Activated CD4-positive, alpha-beta T cell treated with anti-CD3 and anti-CD28 coated beads for 1 hour (primary cell): ENCODE results near the gene MARK3.

Experiments
- DNase-seq: peaks from one replicate; pipeline ENCODE4 v3.0.0-alpha.2; 2020

Gene MARK3

DNA sequence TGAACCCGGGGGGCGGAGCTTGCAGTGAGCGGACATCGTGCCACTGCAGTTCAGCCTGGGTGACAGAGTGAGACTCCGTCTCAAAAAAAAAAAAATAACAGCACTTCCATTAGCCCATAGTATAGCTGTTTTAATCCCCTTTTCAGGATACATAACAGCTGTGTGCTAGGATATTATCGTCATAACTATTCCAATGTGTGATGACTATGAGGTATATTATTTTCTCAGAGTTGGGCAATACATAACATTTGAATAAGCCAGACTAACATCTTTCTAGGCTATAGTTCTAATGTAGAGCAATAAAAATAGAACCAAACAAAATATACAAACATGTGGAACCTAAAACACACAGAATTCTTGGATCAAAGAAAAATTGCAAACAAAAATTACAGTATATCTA lies 57.1 kb downstream of the MARK3 start:
- DNase-seq, result no peak

DNA sequence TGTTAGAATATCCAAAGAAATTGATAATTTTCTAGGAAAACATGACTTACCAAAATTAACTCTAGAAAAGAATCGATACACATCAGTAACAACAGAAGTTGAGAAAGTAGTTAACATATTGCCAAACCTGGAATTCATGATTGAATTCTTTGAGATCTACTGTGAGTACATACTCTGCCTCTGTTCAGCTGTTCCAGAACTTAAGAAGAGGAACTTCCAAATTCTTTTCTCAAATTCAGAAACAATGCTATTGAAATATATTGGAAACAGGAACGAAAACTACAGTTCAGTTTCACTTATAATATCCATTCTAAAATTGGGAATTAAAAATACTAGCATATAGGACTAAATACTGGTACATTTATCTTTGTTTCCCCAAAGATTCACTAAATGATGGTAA lies 57.9 kb downstream of the MARK3 start:
- DNase-seq, result no peak

DNA sequence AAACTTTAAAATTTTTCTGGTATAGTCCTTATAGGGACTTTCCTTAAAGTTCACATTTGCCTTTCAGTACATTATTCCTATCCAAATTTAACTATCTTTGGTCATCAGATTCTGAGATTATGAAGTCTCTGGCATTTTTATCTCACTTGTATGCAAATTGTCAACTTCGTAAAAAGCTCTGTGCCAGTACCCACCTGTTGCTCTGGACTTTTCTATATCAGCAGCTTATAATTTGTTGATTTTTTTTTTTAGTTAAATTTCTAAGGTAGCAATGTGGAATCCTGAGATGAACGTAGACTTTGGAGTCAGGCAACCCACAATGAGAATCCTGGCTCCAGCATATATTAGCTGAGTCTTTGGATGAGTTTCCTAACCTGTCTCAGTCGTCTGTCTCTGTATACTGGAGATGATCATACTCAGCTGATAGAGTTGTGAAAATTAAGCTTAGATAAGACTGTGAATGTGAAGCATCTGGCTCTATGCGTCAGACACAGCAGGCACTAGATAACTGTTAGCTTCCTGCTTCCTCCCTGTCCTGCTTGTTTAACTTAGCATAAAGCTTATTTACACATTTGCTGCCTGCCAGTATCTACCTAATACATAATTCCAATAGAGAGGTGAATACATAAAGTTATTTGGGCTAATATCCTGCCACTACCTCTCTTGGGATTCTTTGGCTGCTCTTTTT lies 59.8 kb downstream of the MARK3 start:
- no peak for DNase-seq

- DNase-seq, result no peak
Observed at GRCh38 chr14:103445806-103446205, 60.6 kb downstream of the MARK3 start.

GRCh38 chr14:103448097-103448496 lies 62.9 kb downstream of the MARK3 start:
- no peak for DNase-seq

- DNase-seq, result no peak
Observed at GRCh38 chr14:103449634-103450161, 64.5 kb downstream of the MARK3 start.

DNA sequence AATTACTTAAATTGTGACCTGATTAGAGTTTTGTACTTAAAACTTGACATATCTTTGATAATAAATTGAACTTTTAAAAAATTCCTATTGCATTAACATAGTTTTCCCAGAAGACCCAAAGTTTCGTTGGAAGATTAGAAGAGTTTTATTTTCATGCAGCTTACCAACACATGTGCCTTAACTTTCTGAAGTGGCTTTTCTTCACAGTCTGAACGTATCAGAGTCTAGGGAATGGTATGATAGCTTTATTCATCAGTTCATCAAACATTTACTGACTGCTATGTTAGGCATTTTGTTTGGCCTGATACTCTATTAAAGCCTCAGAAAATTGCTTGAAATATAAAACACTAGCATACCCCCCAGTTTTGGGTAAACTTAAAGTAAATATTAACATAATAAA lies 65.2 kb downstream of the MARK3 start:
- no peak for DNase-seq

DNA sequence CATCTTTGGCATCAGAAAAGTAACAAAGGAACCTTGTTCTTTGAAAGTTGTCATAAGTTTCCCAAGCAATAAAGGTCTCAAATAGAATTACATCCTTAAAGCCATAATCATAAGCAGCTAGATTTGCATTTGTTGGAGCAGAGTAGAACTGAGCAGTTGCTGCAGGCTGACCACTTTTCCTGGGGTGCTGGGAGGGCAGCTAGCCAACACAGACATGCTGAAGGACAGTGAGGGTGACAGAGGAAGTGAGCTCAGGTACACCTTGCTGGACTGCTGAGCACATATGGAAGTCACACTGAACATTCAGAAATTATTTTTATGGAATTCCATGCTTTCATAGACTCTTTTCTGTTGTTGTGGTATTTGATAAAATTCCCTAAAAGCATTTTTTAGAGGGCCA lies 66.2 kb downstream of the MARK3 start:
- DNase-seq, result no peak

- DNase-seq, result no peak
Observed at GRCh38 chr14:103453791-103454190, 68.6 kb downstream of the MARK3 start.

GRCh38 chr14:103456167-103456835 lies 71.1 kb downstream of the MARK3 start:
- DNase-seq, result no peak

GRCh38 chr14:103460415-103460814 lies 75.2 kb downstream of the MARK3 start:
- DNase-seq, result no peak

- DNase-seq, result no peak
Observed at GRCh38 chr14:103463149-103463548, 77.9 kb downstream of the MARK3 start.

GRCh38 chr14:103463851-103464250 lies 78.6 kb downstream of the MARK3 start:
- DNase-seq, result no peak

DNA sequence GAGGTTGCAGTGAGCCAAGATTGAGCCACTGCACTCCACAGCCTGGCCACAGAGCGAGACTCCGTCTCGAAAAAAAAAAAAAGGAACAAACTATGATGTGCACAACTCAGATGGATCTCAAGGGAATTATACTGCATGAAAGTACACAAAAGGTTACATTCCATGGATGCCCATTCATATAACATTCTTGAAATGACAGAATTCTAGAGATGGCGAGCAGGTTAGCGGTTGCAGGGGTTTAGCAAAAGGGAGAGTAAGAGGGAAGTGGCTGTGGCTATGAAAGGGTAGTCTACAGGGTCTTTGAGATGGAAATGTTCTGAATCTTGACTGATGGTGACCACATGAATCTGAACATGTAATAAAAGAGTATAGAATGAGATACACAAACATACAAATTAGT lies 87.7 kb downstream of the MARK3 start:
- DNase-seq, result no peak

DNA sequence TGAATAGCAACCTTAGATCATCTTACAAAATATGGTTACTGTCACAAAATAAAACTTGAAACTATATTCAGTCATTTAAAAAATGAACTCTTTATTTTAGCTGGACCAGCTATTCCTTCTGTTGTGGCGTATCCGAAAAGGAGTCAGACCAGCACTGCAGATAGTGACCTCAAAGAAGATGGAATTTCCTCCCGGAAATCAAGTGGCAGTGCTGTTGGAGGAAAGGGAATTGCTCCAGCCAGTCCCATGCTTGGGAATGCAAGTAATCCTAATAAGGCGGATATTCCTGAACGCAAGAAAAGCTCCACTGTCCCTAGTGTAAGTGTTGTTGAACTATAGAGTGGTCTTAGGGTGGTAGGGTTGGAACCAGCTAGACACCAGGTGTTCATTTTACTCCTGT lies 89.7 kb downstream of the MARK3 start:
- DNase-seq, result no peak

GRCh38 chr14:103476065-103476464 lies 90.8 kb downstream of the MARK3 start:
- DNase-seq, result no peak

GRCh38 chr14:103476631-103477030 lies 91.4 kb downstream of the MARK3 start:
- DNase-seq, result no peak

DNA sequence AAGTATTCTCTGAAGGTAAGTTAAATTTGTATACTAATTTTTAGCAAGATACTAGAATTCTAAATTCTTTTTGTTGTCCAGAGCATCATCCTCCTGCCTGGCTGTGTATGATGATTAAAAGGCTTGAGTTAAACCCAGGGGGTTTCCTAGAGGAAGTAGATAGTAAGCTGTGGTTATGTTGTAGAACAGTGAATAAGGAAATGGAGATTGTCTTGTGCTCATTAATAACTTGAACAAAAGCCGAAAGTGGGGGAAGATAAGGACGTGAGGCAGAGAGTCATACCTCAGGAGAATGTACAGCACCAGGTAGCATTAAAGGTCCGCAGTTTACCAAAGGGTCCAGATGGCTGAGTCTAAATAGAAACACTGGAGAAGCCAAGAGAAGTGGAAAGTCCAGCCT lies 95.4 kb downstream of the MARK3 start:
- DNase-seq, result no peak

DNA sequence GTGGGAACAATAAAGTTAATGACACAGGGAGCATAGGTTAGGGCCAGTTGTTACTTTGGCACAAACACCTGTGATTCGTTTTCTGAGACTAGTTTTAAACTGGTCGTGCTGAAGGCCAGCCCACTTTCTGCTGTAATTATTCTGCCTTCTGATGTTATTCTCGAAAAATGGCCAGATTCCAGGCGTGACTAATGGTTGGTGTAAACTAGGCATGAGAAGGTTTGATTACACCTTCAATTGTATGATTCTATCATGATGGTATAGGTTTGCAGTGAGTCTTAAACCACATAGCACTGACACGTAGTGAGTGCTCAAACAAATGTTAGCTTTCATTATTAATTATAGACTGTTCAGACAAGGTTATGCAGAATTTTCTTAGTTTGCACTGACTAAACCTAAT lies 98.4 kb downstream of the MARK3 start:
- DNase-seq, result no peak

DNA sequence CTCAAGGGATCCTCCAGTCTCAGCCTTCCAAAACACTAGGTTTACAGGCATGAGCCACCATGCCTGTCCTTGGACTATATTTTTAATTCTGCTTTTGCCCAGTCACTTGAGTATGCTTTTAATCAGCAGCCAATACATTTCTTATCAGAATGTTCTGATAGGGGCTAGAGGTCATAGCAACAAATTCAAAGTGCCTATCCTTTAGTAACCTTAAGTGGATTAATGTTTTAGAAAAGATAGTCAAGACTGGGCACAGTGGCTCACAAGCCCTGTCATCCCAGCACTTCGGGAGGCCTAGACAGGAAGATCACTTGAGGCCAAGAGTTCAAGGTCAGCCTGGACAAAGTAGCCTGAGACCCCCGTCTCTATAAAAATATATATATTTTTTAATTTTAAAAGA lies 100.3 kb downstream of the MARK3 start:
- no peak for DNase-seq

GRCh38 chr14:103488071-103488470 lies 102.9 kb downstream of the MARK3 start:
- DNase-seq, result no peak

GRCh38 chr14:103488960-103489359 lies 103.7 kb downstream of the MARK3 start:
- no peak for DNase-seq

DNA sequence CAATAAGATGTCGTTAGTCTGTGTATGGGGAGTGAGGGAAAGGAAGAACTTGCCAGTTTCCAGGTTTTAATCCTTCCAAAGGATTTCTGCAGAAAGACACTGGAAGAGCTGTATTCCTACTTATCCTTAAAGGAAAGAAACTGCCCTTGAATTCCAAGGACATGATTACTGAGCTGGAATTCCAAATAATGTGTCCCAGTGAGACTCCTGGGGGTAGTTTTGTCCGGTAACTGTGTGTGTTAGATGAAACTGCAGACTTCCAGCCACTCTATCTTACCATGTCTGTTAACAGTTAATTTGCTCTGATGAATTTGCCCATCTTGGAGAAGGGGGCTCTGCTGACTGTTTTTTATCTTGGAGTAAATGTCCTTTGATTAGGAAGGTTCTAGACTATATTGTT lies 104.4 kb downstream of the MARK3 start:
- DNase-seq, result no peak

DNA sequence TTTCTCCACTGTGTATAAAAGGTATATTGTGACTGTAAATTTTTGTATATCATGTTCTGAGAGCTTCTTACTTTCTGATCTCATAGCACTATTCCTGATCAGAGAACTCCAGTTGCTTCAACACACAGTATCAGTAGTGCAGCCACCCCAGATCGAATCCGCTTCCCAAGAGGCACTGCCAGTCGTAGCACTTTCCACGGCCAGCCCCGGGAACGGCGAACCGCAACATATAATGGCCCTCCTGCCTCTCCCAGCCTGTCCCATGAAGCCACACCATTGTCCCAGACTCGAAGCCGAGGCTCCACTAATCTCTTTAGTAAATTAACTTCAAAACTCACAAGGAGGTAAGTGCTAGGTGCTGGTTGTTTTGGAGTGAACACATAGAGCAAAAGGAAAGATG lies 106.5 kb downstream of the MARK3 start:
- no peak for DNase-seq
